ENCODE results near the gene FOXQ1. TPM values are rescaled to one million over a fixed set of nuclear protein-coding genes. Genes with fewer than 3 reads are reported as not detected.
A peak's percentile ranks its signal among the peaks of the same experiment; 100 is the strongest.

The FOXQ1 gene
- total and polyA plus RNA-seq, 2 of the 13 experiments (the other 11 are each of a cell fraction or from before 2014, with no cell fraction given), result 35.2 to 39.8 TPM

GRCh38 chr6:1312473-1313367 lies 822 bp downstream of the FOXQ1 start (continued):
- TF ChIP-seq, protein P1, sequence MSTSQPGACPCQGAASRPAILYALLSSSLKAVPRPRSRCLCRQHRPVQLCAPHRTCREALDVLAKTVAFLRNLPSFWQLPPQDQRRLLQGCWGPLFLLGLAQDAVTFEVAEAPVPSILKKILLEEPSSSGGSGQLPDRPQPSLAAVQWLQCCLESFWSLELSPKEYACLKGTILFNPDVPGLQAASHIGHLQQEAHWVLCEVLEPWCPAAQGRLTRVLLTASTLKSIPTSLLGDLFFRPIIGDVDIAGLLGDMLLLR (CRISPR knock-in tag; IDR thresholded peaks at IDR 0.05), result no peak
- TF ChIP-seq ZNF83 (CRISPR knock-in tag; IDR thresholded peaks at IDR 0.05; ENCODE audit: borderline replicate concordance) (no peak), PPARG (CRISPR knock-in tag; conservative IDR thresholded peaks at IDR 0.05) (no peak), TBX2 (CRISPR knock-in tag; IDR thresholded peaks at IDR 0.05; ENCODE audit: borderline replicate concordance) (0 out of 2 replicates have a peak, but pooled peaks have one; percentile 25), ZKSCAN5 (CRISPR knock-in tag; IDR thresholded peaks at IDR 0.05) (no peak), ZNF563 (CRISPR knock-in tag; IDR thresholded peaks at IDR 0.05) (no peak), GATA4 (IDR thresholded peaks at IDR 0.05; ENCODE audit: borderline replicate concordance, low read depth) (no peak), ZNF251 (CRISPR knock-in tag; IDR thresholded peaks at IDR 0.05) (no peak), ZFP37 (CRISPR knock-in tag; IDR thresholded peaks at IDR 0.05; ENCODE audit: borderline replicate concordance) (no peak), ZBTB2 (CRISPR knock-in tag; IDR thresholded peaks at IDR 0.05; ENCODE audit: low read depth) (peak; percentile 50; the same call in 1 of the 2 replicates), ZNF777 (CRISPR knock-in tag; IDR thresholded peaks at IDR 0.05) (peak; percentile 47), MIER3 (CRISPR knock-in tag; IDR thresholded peaks at IDR 0.05; ENCODE audit: borderline replicate concordance) (no peak), MIER2 (CRISPR knock-in tag; IDR thresholded peaks at IDR 0.05) (no peak), PAF1 (CRISPR knock-in tag; IDR thresholded peaks at IDR 0.05) (peak; percentile 67; the same call in 1 of the 2 replicates), ZFP36L2 (CRISPR knock-in tag; IDR thresholded peaks at IDR 0.05) (no peak), ONECUT2 (CRISPR knock-in tag; IDR thresholded peaks at IDR 0.05) (no peak), CC2D1A (CRISPR knock-in tag; IDR thresholded peaks at IDR 0.05) (no peak), ZNF101 (CRISPR knock-in tag; IDR thresholded peaks at IDR 0.05; ENCODE audit: borderline replicate concordance, low read depth) (no peak), FLYWCH1 (CRISPR knock-in tag; IDR thresholded peaks at IDR 0.05) (no peak), ZNF317 (CRISPR knock-in tag; IDR thresholded peaks at IDR 0.05) (no peak), FOXA3 (CRISPR knock-in tag; IDR thresholded peaks at IDR 0.05) (no peak), ZNF331 (CRISPR knock-in tag; IDR thresholded peaks at IDR 0.05) (no peak), ZBTB38 (CRISPR knock-in tag; IDR thresholded peaks at IDR 0.05) (no peak), IKZF5 (CRISPR knock-in tag; IDR thresholded peaks at IDR 0.05) (peak; percentile 19; the same call in 1 of the 2 replicates)
- TF ChIP-seq, protein P2, sequence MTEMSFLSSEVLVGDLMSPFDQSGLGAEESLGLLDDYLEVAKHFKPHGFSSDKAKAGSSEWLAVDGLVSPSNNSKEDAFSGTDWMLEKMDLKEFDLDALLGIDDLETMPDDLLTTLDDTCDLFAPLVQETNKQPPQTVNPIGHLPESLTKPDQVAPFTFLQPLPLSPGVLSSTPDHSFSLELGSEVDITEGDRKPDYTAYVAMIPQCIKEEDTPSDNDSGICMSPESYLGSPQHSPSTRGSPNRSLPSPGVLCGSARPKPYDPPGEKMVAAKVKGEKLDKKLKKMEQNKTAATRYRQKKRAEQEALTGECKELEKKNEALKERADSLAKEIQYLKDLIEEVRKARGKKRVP (CRISPR knock-in tag; IDR thresholded peaks at IDR 0.05), result peak in 1 of 2 experiments; percentile 19; a peak in 1 of 4 replicates
- TF ChIP-seq, protein P3, sequence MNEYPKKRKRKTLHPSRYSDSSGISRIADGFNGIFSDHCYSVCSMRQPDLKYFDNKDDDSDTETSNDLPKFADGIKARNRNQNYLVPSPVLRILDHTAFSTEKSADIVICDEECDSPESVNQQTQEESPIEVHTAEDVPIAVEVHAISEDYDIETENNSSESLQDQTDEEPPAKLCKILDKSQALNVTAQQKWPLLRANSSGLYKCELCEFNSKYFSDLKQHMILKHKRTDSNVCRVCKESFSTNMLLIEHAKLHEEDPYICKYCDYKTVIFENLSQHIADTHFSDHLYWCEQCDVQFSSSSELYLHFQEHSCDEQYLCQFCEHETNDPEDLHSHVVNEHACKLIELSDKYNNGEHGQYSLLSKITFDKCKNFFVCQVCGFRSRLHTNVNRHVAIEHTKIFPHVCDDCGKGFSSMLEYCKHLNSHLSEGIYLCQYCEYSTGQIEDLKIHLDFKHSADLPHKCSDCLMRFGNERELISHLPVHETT (CRISPR knock-in tag; conservative IDR thresholded peaks at IDR 0.05), result no peak
